Raji (cell line): ENCODE results near the gene ST6GALNAC5.

Experiments
- POLR2A ChIP-seq: IDR thresholded peaks from 2 replicates; pipeline ENCODE4 v1.6.1; 2011; ENCODE audit warnings: low read depth, low read length, control low read depth; ENCODE audit not compliant: insufficient read depth

ST6GALNAC5 gene

DNA sequence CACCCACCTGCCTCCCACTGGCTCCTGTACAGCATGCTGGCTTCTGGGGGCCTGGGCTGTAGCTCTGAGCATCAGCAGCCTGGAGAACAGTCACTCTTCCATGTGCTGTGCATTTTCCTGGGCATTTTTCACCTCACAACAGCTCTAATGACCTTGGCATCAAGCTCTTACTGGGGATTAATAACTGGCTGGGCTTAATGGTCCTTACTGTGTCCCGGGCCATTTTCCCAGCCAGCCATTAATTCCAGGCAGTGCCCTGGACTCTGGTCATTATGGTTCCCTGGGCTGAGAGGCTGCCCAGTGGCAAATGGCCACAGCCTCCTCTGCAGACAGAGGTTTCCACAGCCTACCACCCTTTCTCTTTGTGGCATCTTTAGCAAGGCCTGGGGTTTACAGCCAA, 171.8 kb downstream of the ST6GALNAC5 start:
- no peak for TF ChIP-seq POLR2A

DNA sequence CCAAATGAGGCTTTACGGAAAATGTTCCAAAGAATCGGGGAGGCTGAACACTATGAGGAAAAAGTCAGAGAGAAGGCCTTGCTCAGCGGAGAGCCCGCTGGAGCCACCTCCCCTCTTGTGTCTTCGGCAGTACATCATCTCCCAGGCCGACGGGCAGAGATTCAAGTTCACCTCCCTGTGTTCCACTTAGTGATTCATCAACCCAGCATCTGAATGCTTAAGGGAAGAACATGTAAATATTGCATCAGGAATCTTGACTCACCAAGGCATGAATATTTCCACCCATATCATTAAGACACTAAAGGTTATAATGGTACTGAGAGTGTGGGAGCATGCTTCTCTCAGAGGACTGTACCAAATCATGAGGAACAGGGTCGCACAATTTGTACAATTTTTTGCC, 172.5 kb downstream of the ST6GALNAC5 start:
- TF ChIP-seq POLR2A: no peak

DNA sequence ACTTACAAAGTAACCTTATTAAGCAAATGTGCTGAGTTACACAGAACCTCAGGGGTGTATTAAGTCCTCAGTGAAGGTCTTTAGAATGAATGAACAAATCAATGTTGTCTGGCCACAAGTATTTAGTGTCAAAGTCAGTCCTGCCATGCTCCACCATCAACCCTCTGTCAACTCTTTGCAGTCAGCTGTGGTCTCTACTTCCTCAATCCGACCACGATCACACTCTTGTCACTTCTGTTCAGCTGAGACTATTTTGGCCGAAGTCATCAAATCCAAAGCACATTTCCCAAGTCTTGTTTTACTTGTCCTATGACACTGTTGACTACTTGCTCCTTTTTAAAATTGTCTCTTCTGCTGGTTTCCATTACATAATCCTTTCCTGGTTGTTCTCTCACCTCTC, 173.5 kb downstream of the ST6GALNAC5 start:
- TF ChIP-seq POLR2A: no peak

DNA sequence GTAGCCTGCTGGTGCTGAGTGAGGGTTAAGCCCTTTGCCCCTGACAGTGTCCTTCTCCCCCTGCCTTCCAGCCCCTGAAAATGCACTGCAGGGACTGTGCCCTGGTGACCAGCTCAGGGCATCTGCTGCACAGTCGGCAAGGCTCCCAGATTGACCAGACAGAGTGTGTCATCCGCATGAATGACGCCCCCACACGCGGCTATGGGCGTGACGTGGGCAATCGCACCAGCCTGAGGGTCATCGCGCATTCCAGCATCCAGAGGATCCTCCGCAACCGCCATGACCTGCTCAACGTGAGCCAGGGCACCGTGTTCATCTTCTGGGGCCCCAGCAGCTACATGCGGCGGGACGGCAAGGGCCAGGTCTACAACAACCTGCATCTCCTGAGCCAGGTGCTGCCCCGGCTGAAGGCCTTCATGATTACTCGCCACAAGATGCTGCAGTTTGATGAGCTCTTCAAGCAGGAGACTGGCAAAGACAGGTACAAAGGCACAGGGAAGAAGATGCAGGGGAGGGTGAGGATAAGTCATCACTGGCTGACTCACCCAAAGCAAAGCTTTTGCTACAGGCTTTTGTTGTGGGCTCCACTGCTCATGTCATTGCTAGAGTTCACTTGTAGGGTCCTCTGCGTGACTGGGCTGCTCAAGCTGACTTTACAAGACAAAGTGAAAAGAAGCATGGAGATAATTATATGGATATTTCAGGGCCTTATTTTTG, 177.0 kb downstream of the ST6GALNAC5 start:
- TF ChIP-seq POLR2A: no peak

DNA sequence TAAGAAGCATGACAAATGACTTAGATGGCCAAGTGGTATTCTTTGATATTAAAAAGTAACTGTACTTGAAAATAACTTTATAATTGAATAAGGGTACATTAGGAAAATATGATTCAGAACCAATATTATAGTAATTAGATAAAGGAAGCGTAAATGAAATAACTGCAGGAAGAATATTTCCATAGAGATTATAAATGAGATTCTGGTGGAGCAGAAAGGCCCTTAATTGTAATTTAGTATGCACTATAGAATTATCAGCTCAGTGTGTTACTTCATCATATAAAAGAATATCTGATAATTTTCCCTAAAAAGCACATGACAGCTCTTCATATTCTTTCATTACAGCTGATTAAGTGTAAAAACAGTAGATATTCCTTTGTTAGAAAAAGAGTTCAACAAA, 180.3 kb downstream of the ST6GALNAC5 start:
- TF ChIP-seq POLR2A: no peak

DNA sequence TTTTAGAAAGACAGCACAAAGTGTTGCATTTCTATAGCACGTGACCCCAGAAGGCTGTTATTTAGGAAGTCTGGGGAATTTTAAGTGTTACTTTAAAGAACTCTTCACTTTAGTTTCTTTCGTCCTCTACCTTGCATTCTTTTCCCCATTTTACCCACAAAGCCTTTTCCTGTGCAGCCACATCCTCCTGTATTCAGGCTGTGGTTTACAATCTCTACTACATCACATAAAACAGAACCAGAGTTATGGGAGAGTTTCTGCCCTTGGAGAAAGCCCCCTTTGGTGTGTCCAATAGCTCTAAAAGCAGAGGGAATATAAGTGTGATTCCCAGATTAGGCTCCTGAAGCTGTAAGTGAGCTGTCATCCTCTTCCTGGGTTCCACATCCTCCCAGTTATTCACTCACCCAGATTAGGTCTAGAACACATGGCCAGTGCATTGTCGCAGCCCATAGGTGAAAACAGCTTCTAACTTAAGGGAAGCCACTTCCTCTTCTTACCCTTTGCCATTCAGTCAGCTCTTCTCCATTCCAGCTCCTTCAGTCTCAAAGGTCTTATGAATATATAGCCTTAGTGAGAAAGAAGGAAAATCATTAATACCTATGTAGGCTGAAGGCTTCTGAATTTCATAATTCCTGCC, 180.8 kb downstream of the ST6GALNAC5 start:
- TF ChIP-seq POLR2A: no peak

DNA sequence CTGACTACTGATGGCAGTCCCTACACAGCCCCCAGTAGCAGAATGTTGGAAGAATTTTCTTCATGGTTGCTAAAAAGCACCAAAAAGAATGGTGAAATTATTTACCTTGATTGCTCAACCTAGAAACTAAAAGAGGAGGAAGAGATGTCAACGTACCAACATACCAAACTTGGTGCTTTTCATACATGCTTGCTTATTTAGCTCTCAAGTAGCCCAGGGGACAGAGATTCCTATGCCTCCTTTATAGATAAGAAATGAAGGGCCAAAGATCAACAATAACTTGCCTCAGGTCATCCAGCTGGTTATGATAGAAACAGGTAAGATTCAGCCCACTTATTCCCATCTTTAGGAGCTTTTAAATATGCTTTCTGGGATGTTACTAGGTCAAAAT, 181.3 kb downstream of the ST6GALNAC5 start:
- no peak for TF ChIP-seq POLR2A

DNA sequence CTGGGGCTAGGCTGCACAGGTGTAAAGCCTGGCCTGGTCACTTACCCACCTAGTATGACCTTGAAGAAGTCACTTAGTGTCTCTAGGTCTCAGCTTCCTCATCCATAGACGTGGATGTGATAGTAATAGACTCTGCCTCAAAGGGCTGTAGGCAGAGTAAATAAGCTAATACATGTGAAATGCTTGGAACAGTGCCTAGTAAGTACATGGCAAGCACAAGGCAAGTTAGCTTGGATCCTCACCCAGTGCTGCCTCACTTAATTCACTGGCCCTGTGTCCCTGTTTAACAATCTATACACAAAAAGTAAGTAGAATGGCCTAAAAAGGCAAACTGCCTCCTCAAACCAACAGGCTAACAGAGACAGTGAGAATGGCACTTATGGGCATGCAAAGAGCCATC, 184.1 kb downstream of the ST6GALNAC5 start:
- TF ChIP-seq POLR2A: no peak

DNA sequence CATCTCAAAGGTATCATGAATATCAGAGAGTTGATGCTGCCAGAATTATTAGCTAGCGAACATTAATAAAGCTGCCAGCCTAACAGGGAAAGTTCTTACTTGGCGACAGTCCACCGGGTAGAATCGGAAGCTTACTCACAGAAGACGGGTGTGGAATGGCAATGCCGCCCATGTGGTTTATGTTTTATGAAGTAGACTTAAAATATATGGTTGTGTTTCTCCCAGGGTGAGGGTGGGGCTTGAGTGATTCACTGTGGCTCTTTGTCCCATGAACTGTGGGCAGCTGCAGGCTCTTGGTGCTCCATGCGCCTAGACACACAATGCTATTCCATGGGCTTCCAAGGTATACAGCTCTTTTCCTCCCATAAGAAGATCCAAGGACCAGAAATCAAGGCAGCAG, 189.2 kb downstream of the ST6GALNAC5 start:
- no peak for TF ChIP-seq POLR2A

DNA sequence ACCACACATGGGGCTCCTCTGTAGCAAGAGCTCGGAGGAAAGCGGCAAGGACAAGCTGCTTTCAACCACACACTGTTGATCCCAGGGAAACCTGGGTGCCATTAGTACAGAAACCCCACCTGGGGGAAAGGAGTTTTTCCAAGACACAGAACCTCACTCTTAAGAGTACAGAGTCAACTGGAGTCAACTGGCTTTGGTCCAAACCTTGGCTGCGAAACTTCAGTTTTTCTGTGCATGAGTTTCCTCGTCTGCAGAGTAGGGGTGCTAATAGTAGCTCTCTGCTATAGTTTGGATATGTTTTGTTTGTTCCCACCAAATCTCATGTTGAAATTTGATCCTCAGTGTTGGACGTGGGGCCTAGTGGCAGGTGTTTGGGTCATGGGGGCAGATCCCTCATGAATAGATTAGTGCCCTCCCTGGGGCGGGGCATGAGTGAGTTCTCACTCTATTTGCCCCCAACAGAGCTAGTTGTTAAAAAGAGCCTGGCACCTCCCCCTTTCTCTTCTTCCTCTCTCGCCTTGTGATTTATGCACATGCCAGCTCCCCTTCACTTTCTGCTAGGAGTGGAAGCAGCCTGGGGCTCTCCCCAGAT, 190.8 kb downstream of the ST6GALNAC5 start:
- no peak for TF ChIP-seq POLR2A

DNA sequence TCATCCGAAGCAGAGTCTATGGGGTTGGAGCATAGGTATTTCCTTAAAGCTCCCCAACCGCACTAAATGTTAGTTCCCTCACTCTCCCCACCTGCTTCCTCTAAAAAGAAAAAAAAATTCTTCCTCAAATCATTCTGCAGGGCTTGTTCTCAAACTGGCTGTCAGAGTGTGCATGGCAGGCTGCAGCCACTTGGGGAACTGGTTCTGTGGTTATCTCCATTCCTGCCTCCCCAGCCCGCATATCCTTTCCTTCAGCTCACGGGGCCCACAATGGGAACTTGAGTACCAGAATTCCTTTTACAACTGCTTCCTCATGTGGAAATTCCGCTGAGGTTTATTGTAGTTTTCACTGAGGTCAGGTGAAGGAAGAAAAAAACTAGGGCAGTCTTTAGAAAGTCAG, 192.7 kb downstream of the ST6GALNAC5 start:
- TF ChIP-seq POLR2A: no peak

DNA sequence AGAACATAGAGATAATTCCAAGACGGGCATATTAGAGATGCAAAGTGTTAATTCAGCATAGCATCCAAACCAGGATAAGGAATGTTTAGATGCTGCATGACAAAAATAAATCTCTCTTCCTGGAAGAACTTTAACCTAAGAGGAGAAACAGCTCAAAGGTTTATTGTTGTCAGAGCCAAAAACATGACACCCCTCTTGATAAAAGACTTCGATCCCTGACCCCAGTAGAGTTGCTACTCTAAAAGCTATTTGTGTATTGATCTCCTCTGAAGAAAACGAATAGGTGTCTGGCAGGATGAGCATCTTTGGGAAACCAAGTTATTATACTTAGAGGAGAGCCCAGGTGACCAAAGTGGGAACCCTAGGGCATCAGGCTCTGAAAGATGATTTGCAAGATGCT, 193.9 kb downstream of the ST6GALNAC5 start:
- no peak for TF ChIP-seq POLR2A

DNA sequence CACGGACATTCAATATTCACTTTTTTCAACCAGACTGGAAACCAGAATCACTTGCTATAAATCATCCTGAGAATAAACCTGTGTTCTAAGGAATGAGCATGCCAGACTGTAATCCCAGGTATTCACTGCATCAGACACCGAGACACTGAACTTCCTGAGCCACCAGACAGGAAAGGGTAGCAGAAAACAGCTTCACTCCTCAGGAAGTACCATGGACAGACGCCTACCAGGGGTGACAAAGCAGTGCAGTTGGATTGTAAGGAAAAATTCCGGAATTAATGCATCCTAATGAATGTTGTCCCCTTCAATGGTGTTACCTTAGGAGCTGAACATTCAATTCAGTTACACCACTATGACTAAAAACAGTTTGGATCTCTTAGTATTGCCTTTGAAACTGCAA, 195.8 kb downstream of the ST6GALNAC5 start:
- TF ChIP-seq POLR2A: no peak

DNA sequence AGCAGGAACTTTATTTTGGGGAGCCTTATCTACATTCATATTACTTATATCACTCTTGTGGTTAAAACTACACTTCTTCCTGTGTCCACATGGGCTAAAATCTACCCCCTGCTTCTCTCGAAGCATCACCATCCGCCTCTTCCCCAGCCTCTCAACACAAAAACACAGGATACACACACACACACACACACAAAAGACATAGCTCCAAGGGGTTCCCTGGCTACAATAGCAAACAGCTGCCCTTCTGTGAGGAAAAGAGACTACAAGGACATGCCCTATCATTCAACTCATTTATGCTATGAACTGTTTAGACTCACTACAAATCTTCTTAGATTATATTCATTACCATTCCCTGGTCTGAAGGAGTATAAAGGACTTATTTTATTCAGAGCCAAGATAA, 197.0 kb downstream of the ST6GALNAC5 start:
- no peak for TF ChIP-seq POLR2A

DNA sequence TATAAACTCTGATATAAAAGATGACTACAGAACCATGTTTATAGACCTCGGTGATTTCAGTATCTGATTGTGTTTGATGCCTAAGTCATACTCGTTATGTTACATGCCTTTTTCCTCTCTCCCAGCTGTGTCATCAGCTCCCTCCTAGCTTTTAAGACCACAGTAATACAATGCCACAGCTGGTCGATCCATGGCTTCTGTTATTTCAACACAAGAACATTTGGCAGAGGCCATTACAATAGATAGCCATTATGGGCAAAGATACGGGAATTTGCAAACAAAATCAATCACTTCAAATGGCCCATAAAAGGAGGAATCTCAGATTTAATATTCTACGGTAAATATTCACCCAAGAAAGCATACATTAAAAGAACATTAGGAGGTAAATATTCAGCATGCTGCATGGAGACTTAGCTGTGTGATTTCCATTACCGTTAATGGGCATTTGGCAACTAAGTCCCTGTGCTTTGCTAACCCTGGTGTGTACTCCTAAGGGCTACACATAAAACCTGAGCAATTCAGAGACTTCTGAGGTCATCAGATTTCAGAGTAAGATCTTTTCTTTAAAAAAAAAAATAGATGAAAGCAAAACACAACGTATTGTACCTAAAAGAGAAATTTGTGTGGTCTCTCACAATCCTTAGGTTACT, 198.5 kb downstream of the ST6GALNAC5 start:
- TF ChIP-seq POLR2A: no peak

DNA sequence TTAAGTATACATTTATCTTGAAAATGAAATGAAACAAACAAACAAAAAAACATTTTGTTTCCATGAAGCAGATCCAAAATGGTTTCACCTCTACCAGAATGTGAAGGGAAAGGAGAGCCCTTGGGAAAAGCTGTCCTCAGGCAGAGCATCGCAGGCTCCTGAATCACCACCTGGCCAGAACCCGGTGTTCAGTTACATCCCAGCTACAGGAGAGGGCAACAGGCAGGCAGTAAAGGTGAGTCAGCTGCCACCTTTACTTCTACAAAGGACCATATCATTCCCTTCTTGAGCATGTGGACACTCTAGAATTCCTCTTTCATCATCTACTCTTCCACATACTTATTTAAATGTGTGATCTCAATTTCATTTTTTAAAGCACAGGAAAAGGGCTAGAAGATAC, 200.7 kb downstream of the ST6GALNAC5 start:
- TF ChIP-seq POLR2A: no peak
